Body of pancreas (tissue), 4 donors: ENCODE data around the gene PPM1H. TPM values are rescaled to one million over a fixed set of nuclear protein-coding genes. Genes with fewer than 3 reads are reported as not detected.

Experiments used
- ATAC-seq: fragments of 150-250 bp; one replicate; pipeline ENCODE4 v1.9.1; 2016
- DNase-seq, 4 donors: peaks; one replicate each; pipeline ENCODE4 v3.0.0-alpha.2; 2019
- H3K27ac ChIP-seq, 4 donors: fragments of 200-600 bp; sonication (generic); 1 replicate in 3 of 4; 2 replicates in 1 of 4; pipeline versions ENCODE4 v1.5.1 to v1.6.1; 2016 to 2019; ENCODE audit warnings: mild to moderate bottlenecking in 1 of 4, mixed read lengths in 1 of 4, moderate library complexity in 1 of 4
- H3K27me3 ChIP-seq, 2 donors: fragments of 200-600 bp; sonication (generic); one replicate each; pipeline ENCODE4 v1.6.0; 2016; ENCODE audit warnings: mild to moderate bottlenecking in 1 of 2
- H3K36me3 ChIP-seq, 2 donors: fragments of 200-600 bp; sonication (generic); replicated peaks in 1 of 2; 2 replicates each; pipeline ENCODE4 v1.5.1; 2016; ENCODE audit warnings: low read depth in 2 of 2; ENCODE audit not compliant: insufficient read depth in 1 of 2
- H3K4me1 ChIP-seq: fragments of 200-600 bp; sonication (generic); one replicate; pipeline ENCODE4 v1.6.0; 2016
- H3K4me3 ChIP-seq, 2 donors: fragments of 200-600 bp; sonication (generic); 1 replicate in 1 of 2; 2 replicates in 1 of 2; pipeline ENCODE4 v1.5.1; 2016 to 2019
- H3K9me3 ChIP-seq, 3 donors: fragments of 200-600 bp; sonication (generic); 1 replicate in 2 of 3; 2 replicates in 1 of 3; pipeline ENCODE4 v1.5.1; 2016
- POLR2A ChIP-seq, 3 donors: fragments of 450-650 bp; IDR thresholded peaks; one replicate each; pipeline ENCODE4 v1.6.1; 2016; ENCODE audit warnings: antibody characterized with exemption in 3 of 3, mild to moderate bottlenecking in 2 of 3
- WGBS, 2 donors: methylation state at CpG; one replicate each; pipeline ENCODE4 v1.1.5; 2017; 5-methylcytosine and 5-hydroxymethylcytosine counted together
- intact Hi-C: fragments of 100-400 bp; cut with DNase I; formaldehyde crosslinking; loops from one replicate; pipeline ENCODE4 v1.15.1; 2023
- total RNA-seq, 2 donors: library from RNA; depleted of rRNA; stranded (reverse); fragments of >200 nt; gene quantifications; one replicate each; pipeline ENCODE4 v1.1.0, GENCODE V29; 2016
- TF ChIP-seq, protein P1 (sequence below), 7 experiments: fragments of 450-650 bp in 4 of 7; fragments of 200-600 bp in 3 of 7; sonication (generic) in 3 of 7; IDR thresholded peaks; one replicate each; pipeline ENCODE4 v1.5.1; 2016 to 2019; ENCODE audit warnings: antibody characterized with exemption in 7 of 7

The PPM1H gene
- total RNA-seq, 2 donors from 2014 or later: 4.9 to 6.3 TPM

DNA sequence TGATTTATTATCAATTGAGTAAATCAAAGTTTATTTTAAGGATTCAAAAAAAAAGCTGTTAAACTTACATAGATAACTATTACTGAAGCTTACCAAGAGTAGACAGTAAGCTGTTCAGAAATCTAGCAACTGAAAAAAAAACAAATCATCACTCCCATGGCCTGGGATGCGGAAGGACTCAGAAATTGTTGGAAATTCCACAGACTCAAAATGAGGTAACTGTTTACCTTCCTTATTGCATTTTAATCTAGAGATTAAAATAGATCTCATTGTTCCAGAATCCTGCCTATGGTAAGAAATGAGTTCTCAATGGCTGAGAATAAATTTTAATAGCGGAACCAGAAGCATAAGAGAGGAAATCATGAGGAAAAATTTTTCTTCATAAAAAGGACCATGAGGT is 87.2 kb downstream of the PPM1H start:
- Histone ChIP-seq H3K9me3 (no peaks in the 10 kb centered on the region), H3K27me3 (no peaks in the 10 kb centered on the region), H3K4me1 (peaks cover 7% of the 10 kb centered on the region), H3K4me3 (no peak overlapping the region), H3K27ac (no peak overlapping the region), H3K36me3 (no peaks in the 10 kb centered on the region)
- peak; percentile 42 for ATAC-seq
- intact Hi-C loops: no loop called here
- 87 to 94% methylated on average over 2 of the region's 2 CpGs for WGBS, 2 donors
- TF ChIP-seq, protein P1, sequence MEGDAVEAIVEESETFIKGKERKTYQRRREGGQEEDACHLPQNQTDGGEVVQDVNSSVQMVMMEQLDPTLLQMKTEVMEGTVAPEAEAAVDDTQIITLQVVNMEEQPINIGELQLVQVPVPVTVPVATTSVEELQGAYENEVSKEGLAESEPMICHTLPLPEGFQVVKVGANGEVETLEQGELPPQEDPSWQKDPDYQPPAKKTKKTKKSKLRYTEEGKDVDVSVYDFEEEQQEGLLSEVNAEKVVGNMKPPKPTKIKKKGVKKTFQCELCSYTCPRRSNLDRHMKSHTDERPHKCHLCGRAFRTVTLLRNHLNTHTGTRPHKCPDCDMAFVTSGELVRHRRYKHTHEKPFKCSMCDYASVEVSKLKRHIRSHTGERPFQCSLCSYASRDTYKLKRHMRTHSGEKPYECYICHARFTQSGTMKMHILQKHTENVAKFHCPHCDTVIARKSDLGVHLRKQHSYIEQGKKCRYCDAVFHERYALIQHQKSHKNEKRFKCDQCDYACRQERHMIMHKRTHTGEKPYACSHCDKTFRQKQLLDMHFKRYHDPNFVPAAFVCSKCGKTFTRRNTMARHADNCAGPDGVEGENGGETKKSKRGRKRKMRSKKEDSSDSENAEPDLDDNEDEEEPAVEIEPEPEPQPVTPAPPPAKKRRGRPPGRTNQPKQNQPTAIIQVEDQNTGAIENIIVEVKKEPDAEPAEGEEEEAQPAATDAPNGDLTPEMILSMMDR (IDR thresholded peaks at IDR 0.05): no peak
- TF ChIP-seq POLR2A (IDR thresholded peaks at IDR 0.05): no peak
- no peak for DNase-seq

DNA sequence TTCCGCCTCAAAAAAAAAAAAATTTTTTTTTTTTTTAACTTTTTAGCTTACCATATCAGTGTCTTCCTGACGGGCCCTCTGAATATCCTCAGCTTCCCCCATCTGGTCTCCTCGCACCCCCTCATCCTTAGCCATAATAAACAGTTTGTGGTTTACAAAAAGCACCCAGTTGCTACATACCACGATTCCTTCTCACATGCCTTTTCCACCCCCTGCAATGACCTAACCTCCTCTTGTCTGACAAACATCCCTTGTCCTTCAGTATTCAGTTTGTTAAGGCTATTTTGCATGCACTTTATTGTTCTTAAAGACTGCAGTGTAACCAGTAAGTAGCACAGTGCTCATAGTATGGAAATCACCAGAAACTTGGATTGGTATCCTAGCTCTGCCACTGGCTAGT is 88.5 kb downstream of the PPM1H start:
- Histone ChIP-seq H3K36me3 (no peaks in the 10 kb centered on the region), H3K4me3 (no peak overlapping the region), H3K27me3 (no peaks in the 10 kb centered on the region), H3K4me1 (peaks cover 14% of the 10 kb centered on the region), H3K9me3 (no peaks in the 10 kb centered on the region), H3K27ac (no peak overlapping the region)
- TF ChIP-seq POLR2A (IDR thresholded peaks at IDR 0.05): no peak
- TF ChIP-seq, protein P1 (IDR thresholded peaks at IDR 0.05): no peak
- DNase-seq: no peak
- no peak for ATAC-seq
- intact Hi-C loops: no loop called here
- 74 to 91% methylated on average over 4 of the region's 4 CpGs for WGBS, 2 donors

DNA sequence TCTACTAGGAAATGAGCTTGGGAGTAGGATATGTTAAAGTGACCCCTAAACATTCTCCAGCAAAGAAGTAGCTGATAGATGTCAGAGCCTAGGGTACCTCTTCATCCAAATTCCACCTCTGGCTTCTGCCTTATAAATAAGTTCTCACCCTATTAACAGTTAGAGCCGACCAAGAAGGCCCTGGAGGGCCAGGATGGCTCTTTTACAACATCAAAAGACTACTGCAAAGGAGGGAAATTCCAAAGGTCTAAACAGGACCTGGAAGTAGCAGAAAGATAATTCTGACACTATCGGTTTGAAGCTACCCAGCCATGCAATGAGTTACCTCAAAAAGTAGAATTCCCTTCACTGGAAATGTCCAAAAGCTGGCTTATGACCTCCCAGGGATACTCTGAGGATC is 90.0 kb downstream of the PPM1H start:
- Histone ChIP-seq H3K27ac (no peak overlapping the region), H3K4me1 (peaks cover 14% of the 10 kb centered on the region), H3K4me3 (no peak overlapping the region), H3K36me3 (no peaks in the 10 kb centered on the region), H3K27me3 (no peaks in the 10 kb centered on the region), H3K9me3 (no peaks in the 10 kb centered on the region)
- ATAC-seq (no peak), DNase-seq (no peak)
- intact Hi-C loops: no loop called here
- TF ChIP-seq POLR2A (IDR thresholded peaks at IDR 0.05): no peak
- TF ChIP-seq, protein P1 (IDR thresholded peaks at IDR 0.05): no peak
- WGBS, 2 donors: 86 to 91% methylated on average over 2 of the region's 2 CpGs

DNA sequence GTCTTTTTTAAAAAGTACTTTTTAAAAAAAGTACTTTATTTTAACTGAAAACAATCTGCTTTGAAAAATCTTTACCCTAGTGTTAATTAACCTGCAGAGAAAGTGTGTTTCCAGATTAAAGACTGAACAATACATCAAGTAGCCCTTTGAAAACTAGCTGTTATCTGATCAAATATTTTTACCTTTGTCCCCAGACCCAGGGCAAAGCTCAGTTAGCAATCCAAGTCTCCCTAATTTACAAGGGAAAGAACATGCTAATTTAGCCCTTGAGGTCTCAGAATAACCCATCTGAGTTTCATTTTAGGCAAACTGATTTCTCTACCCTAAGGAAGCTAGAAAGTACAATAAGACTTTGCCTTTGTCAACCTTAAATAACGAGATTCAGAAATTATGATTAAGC is 91.2 kb downstream of the PPM1H start:
- Histone ChIP-seq H3K9me3 (no peaks in the 10 kb centered on the region), H3K27ac (no peak overlapping the region), H3K4me1 (peaks cover 14% of the 10 kb centered on the region), H3K36me3 (no peaks in the 10 kb centered on the region), H3K27me3 (no peaks in the 10 kb centered on the region), H3K4me3 (no peak overlapping the region)
- intact Hi-C loops: no loop called here
- no peak for ATAC-seq
- no peak for DNase-seq
- WGBS, 2 donors: 28 to 31% methylated on average over 1 of the region's 1 CpG
- TF ChIP-seq POLR2A (IDR thresholded peaks at IDR 0.05): no peak
- TF ChIP-seq, protein P1 (IDR thresholded peaks at IDR 0.05): no peak

DNA sequence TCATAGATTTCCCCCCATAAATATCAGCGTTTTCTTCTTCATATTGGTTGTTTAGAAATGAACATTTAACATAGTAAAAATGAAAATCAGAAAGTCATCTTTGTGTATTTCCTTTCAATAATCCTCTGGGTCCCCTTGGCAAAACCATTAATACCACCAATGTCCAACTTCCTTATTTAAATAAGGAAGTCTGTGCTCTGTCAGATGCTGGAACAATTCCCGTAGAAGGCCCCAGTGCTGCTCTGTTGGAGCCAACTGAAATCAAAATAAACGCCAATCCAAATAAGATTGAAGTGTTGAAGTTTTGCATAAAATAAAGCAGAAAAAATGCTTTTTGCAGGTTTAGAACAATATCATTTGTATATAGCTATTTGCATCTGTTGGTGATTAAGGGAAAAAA is 93.1 kb downstream of the PPM1H start:
- Histone ChIP-seq H3K4me1 (peaks cover 14% of the 10 kb centered on the region), H3K27me3 (no peaks in the 10 kb centered on the region), H3K27ac (no peak overlapping the region), H3K9me3 (no peaks in the 10 kb centered on the region), H3K36me3 (no peaks in the 10 kb centered on the region), H3K4me3 (no peak overlapping the region)
- TF ChIP-seq POLR2A (IDR thresholded peaks at IDR 0.05): no peak
- TF ChIP-seq, protein P1 (IDR thresholded peaks at IDR 0.05): no peak
- DNase-seq (peak in 3 of 4 donors; percentile 18 to 47 (median 36)), ATAC-seq (no peak)
- 26 to 36% methylated on average over 3 of the region's 3 CpGs for WGBS, 2 donors
- intact Hi-C loops: no loop called here
